Measurements from ENCODE around the gene IFT57.

IFT57 gene

DNA sequence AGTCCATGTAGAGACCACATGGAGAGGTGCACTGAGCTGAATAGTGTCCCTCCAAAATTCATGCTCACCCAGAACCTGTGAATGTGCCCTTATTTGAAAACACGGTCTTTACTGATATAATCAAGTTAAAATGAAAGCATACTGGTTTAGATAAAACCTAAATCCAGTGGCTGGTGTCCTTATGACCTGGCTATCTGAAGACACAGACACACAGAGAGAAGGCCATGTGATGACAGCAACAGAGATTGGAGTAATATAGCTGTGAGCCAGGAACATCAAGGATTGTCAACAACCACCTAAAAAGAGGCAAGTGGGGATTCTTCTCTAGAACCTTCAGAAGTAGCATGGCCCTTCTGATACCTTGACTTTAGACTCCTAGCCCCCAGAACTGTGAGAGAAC is 76.6 kb downstream of the IFT57 start:
- TF ChIP-seq ZBTB48 (tag by site-specific recombination; IDR thresholded peaks at IDR 0.05): no peak
- no peak for TF ChIP-seq ZNF248 (tag by site-specific recombination; IDR thresholded peaks at IDR 0.05)
- no peak for TF ChIP-seq ZNF621 (tag by site-specific recombination; IDR thresholded peaks at IDR 0.05)
- TF ChIP-seq ZNF366 (tag by site-specific recombination; conservative IDR thresholded peaks at IDR 0.05): no peak
- no peak for TF ChIP-seq SP7 (tag by site-specific recombination; IDR thresholded peaks at IDR 0.05)
- TF ChIP-seq ZNF596 (tag by site-specific recombination; IDR thresholded peaks at IDR 0.05): no peak
- no peak for TF ChIP-seq ZNF544 (tag by site-specific recombination; IDR thresholded peaks at IDR 0.05)
- no peak for TF ChIP-seq ZNF266 (tag by site-specific recombination; IDR thresholded peaks at IDR 0.05; ENCODE audit: low read depth)
- no peak for TF ChIP-seq ZNF548 (tag by site-specific recombination; IDR thresholded peaks at IDR 0.05)
- no peak for TF ChIP-seq TRIM28 (IDR thresholded peaks at IDR 0.05; ENCODE audit: borderline replicate concordance, low read length)
- no peak for TF ChIP-seq SCRT1 (tag by site-specific recombination; IDR thresholded peaks at IDR 0.05; ENCODE audit: borderline replicate concordance)
- TF ChIP-seq ZNF221 (tag by site-specific recombination; IDR thresholded peaks at IDR 0.05; ENCODE audit: borderline replicate concordance): no peak
- TF ChIP-seq ZNF791 (tag by site-specific recombination; IDR thresholded peaks at IDR 0.05): no peak
- no peak for TF ChIP-seq PRDM1 (tag by site-specific recombination; IDR thresholded peaks at IDR 0.05)
- TF ChIP-seq ZNF558 (tag by site-specific recombination; IDR thresholded peaks at IDR 0.05): no peak
- TF ChIP-seq ZNF645 (tag by site-specific recombination; IDR thresholded peaks at IDR 0.05): no peak
- TF ChIP-seq HOXA7 (CRISPR knock-in tag; IDR thresholded peaks at IDR 0.05; ENCODE audit: borderline replicate concordance): no peak
- TF ChIP-seq ZNF623 (tag by site-specific recombination; IDR thresholded peaks at IDR 0.05): no peak
- no peak for TF ChIP-seq ZNF792 (tag by site-specific recombination; IDR thresholded peaks at IDR 0.05)
- TF ChIP-seq, protein P1, sequence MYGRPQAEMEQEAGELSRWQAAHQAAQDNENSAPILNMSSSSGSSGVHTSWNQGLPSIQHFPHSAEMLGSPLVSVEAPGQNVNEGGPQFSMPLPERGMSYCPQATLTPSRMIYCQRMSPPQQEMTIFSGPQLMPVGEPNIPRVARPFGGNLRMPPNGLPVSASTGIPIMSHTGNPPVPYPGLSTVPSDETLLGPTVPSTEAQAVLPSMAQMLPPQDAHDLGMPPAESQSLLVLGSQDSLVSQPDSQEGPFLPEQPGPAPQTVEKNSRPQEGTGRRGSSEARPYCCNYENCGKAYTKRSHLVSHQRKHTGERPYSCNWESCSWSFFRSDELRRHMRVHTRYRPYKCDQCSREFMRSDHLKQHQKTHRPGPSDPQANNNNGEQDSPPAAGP (tag by site-specific recombination; IDR thresholded peaks at IDR 0.05): no peak
- Histone ChIP-seq H3K36me3 (ENCODE audit: control insufficient read depth in 2 of 2, insufficient read depth in 1 of 2, low read length in 2 of 2) (no peaks in the 10 kb centered on the region), H3K9me3 (ENCODE audit: control insufficient read depth, insufficient read depth, low read depth, low read length) (no peaks in the 10 kb centered on the region), H3K4me3 (ENCODE audit: low read depth, low read length) (no peak overlapping the region), H3K27ac (ENCODE audit: extremely low read depth, low read depth, low read length) (no peak overlapping the region), H3K4me1 (ENCODE audit: control insufficient read depth, insufficient read depth, low read length) (no peaks in the 10 kb centered on the region)
- ChIA-PET POLR2A (no interaction called here), CTCF (no interaction called here)

GRCh38 chr3:108137460-108137814 is 84.8 kb downstream of the IFT57 start:
- TF ChIP-seq KLF16 (tag by site-specific recombination; IDR thresholded peaks at IDR 0.05) (no peak), ZNF423 (tag by site-specific recombination; IDR thresholded peaks at IDR 0.05) (no peak)
- TF ChIP-seq, protein P2, sequence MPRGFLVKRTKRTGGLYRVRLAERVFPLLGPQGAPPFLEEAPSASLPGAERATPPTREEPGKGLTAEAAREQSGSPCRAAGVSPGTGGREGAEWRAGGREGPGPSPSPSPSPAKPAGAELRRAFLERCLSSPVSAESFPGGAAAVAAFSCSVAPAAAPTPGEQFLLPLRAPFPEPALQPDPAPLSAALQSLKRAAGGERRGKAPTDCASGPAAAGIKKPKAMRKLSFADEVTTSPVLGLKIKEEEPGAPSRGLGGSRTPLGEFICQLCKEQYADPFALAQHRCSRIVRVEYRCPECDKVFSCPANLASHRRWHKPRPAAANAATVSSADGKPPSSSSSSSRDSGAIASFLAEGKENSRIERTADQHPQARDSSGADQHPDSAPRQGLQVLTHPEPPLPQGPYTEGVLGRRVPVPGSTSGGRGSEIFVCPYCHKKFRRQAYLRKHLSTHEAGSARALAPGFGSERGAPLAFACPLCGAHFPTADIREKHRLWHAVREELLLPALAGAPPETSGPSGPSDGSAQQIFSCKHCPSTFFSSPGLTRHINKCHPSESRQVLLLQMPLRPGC (tag by site-specific recombination; IDR thresholded peaks at IDR 0.05): no peak
- ChIA-PET POLR2A (no interaction called here), CTCF (no interaction called here)
- no peaks in the 10 kb centered on the region for H3K9me3 ChIP-seq (ENCODE audit: control insufficient read depth, insufficient read depth, low read depth, low read length)
- no peaks in the 10 kb centered on the region for H3K36me3 ChIP-seq (ENCODE audit: control insufficient read depth in 2 of 2, insufficient read depth in 1 of 2, low read length in 2 of 2)
- no peaks in the 10 kb centered on the region for H3K4me1 ChIP-seq (ENCODE audit: control insufficient read depth, insufficient read depth, low read length)
- no peak overlapping the region for H3K4me3 ChIP-seq (ENCODE audit: low read depth, low read length)
- no peak overlapping the region for H3K27ac ChIP-seq (ENCODE audit: extremely low read depth, low read depth, low read length)

Data from HEK293 (cell line).